ENCODE results near the gene CXXC1. TPM values are rescaled to one million over a fixed set of nuclear protein-coding genes. Genes with fewer than 3 reads are reported as not detected.

The CXXC1 gene
- total RNA-seq, 4 donors from 2014 or later: 85.6 to 261 (median 130) TPM

- Histone ChIP-seq H3K9me3 (no peaks in the 10 kb centered on the region), H3K4me3 (no peak overlapping the region), H3K27ac (no peak overlapping the region), H3K4me1 (no peaks in the 10 kb centered on the region), H3K36me3 (no peaks in the 10 kb centered on the region), H3K27me3 (no peaks in the 10 kb centered on the region)
- no peak for DNase-seq
- TF ChIP-seq CTCF (IDR thresholded peaks at IDR 0.05): no peak
- no peak for TF ChIP-seq POLR2A (IDR thresholded peaks at IDR 0.05)
Measured at GRCh38 chr18:50320719-50321118, 33.2 kb upstream of the CXXC1 start.

- TF ChIP-seq POLR2A (IDR thresholded peaks at IDR 0.05): no peak
- no peak for TF ChIP-seq CTCF (IDR thresholded peaks at IDR 0.05)
- H3K4me3 ChIP-seq: no peak overlapping the region
- no peaks in the 10 kb centered on the region for H3K4me1 ChIP-seq
- no peaks in the 10 kb centered on the region for H3K9me3 ChIP-seq
- H3K27me3 ChIP-seq: no peaks in the 10 kb centered on the region
- DNase-seq: no peak
- H3K27ac ChIP-seq: no peak overlapping the region
- no peaks in the 10 kb centered on the region for H3K36me3 ChIP-seq
Measured at GRCh38 chr18:50315100-50315871, 27.8 kb upstream of the CXXC1 start.

GRCh38 chr18:50313873-50314460 is 26.5 kb upstream of the CXXC1 start:
- TF ChIP-seq POLR2A (IDR thresholded peaks at IDR 0.05): no peak
- no peak for TF ChIP-seq CTCF (IDR thresholded peaks at IDR 0.05)
- Histone ChIP-seq H3K27me3 (no peaks in the 10 kb centered on the region), H3K27ac (no peak overlapping the region), H3K4me1 (no peaks in the 10 kb centered on the region), H3K9me3 (no peaks in the 10 kb centered on the region), H3K36me3 (no peaks in the 10 kb centered on the region), H3K4me3 (no peak overlapping the region)
- no peak for DNase-seq

- no peak for TF ChIP-seq CTCF (IDR thresholded peaks at IDR 0.05)
- no peak for TF ChIP-seq POLR2A (IDR thresholded peaks at IDR 0.05)
Measured at GRCh38 chr18:50313031-50313607, 25.6 kb upstream of the CXXC1 start.

GRCh38 chr18:50312296-50313030 is 25.0 kb upstream of the CXXC1 start:
- H3K9me3 ChIP-seq: no peaks in the 10 kb centered on the region
- H3K36me3 ChIP-seq: no peaks in the 10 kb centered on the region
- peak overlapping the region in 1 of 4 donors; percentile 12 for H3K27ac ChIP-seq
- H3K4me3 ChIP-seq: no peak overlapping the region
- no peaks in the 10 kb centered on the region for H3K4me1 ChIP-seq
- DNase-seq: peak in 1 of 3 donors; percentile 36
- TF ChIP-seq CTCF (IDR thresholded peaks at IDR 0.05): no peak
- TF ChIP-seq POLR2A (IDR thresholded peaks at IDR 0.05): no peak
- H3K27me3 ChIP-seq: no peaks in the 10 kb centered on the region

More at GRCh38 chr18:50313031-50313607, 25.6 kb upstream of the CXXC1 start:
- Histone ChIP-seq H3K27me3 (no peaks in the 10 kb centered on the region), H3K36me3 (no peaks in the 10 kb centered on the region), H3K27ac (no peak overlapping the region), H3K9me3 (no peaks in the 10 kb centered on the region), H3K4me1 (no peaks in the 10 kb centered on the region), H3K4me3 (no peak overlapping the region)
- DNase-seq: no peak

Measured in Peyer's patch (tissue), 4 donors.